ENCODE data around the gene KXD1.

GRCh38 chr19:18607226-18608101 lies 49.8 kb downstream of the KXD1 start:
- TF ChIP-seq CTCF (IDR thresholded peaks at IDR 0.05) (no peak), POLR2A (IDR thresholded peaks at IDR 0.05) (no peak)

Data from uterus (tissue), 2 donors.